ENCODE measurements around the gene GTF2A2. TPM values are rescaled to one million over a fixed set of nuclear protein-coding genes. Genes with fewer than 3 reads are reported as not detected.

GTF2A2 gene
- polyA plus RNA-seq, 1 donor (not counting 4 experiments of a cell fraction or from before 2014, with no cell fraction given), result 77.8 TPM

- dilution Hi-C loops (cut with MboI; ENCODE audit: extremely low pct_ligation_motif_present, low sequenced_read_pairs), result no loop called here
- FAIRE-seq, result peak; percentile 59
- H2AFZ ChIP-seq (ENCODE audit: control insufficient read depth, low read length), result no peak overlapping the region
- peaks cover 29% of the 10 kb centered on the region for H3K79me2 ChIP-seq (ENCODE audit: control insufficient read depth, insufficient read depth, low read length)
- no peak overlapping the region for H3K9ac ChIP-seq (ENCODE audit: control insufficient read depth, extremely low read depth, insufficient read depth, low read length)
- H3K9me1 ChIP-seq (ENCODE audit: control insufficient read depth, extremely low read depth, insufficient read depth, low read length), result no peaks in the 10 kb centered on the region
- H4K20me1 ChIP-seq (ENCODE audit: control insufficient read depth, extremely low read depth, insufficient read depth, low read length), result no peaks in the 10 kb centered on the region
- H3K36me3 ChIP-seq (ENCODE audit: control insufficient read depth in 2 of 2, extremely low read depth in 1 of 2, insufficient read depth in 2 of 2, low read length in 2 of 2), result peaks cover 0 to 2% of the 10 kb centered on the region in 2 experiments
- TF ChIP-seq CTCF (optimal IDR thresholded peaks at IDR 0.05 in 1 of 3, IDR thresholded peaks at IDR 0.05 in 1 of 3, conservative IDR thresholded peaks at IDR 0.05 in 1 of 3; ENCODE audit: extremely low read depth in 1 of 3, insufficient read depth in 2 of 3, low read length in 3 of 3), result no peak
- no peak for TF ChIP-seq EZH2 (IDR thresholded peaks at IDR 0.05; ENCODE audit: low read length)
- H3K4me1 ChIP-seq (ENCODE audit: control insufficient read depth, extremely low read depth, insufficient read depth, low read length), result peaks cover 9% of the 10 kb centered on the region
- H3K27me3 ChIP-seq (ENCODE audit: control insufficient read depth, extremely low read depth, insufficient read depth, low read length), result no peaks in the 10 kb centered on the region
- DNase-seq (ENCODE audit: low read depth, low spot score), result no peak
- no peak overlapping the region for H3K4me2 ChIP-seq (ENCODE audit: control insufficient read depth, extremely low read depth, insufficient read depth, low read depth, low read length)
- H3K9me3 ChIP-seq (ENCODE audit: control insufficient read depth, low read depth, low read length), result no peaks in the 10 kb centered on the region
- H3K4me3 ChIP-seq (ENCODE audit: control insufficient read depth in 2 of 3, extremely low read depth in 1 of 3, insufficient read depth in 2 of 3, low read depth in 1 of 3, low read length in 3 of 3), result no peak overlapping the region
- H3K27ac ChIP-seq (ENCODE audit: control insufficient read depth, insufficient read depth, low read length), result no peak overlapping the region
Measured at GRCh38 chr15:59659366-59659765, 2.1 kb upstream of the GTF2A2 start.

GRCh38 chr15:59657635-59658125 lies 365 bp upstream of the GTF2A2 start:
- Histone ChIP-seq H3K79me2 (ENCODE audit: control insufficient read depth, insufficient read depth, low read length) (peaks cover 46% of the 10 kb centered on the region), H3K9me3 (ENCODE audit: control insufficient read depth, low read depth, low read length) (no peaks in the 10 kb centered on the region), H3K4me1 (ENCODE audit: control insufficient read depth, extremely low read depth, insufficient read depth, low read length) (peaks cover 9% of the 10 kb centered on the region), H3K9ac (ENCODE audit: control insufficient read depth, extremely low read depth, insufficient read depth, low read length) (no peak overlapping the region), H3K9me1 (ENCODE audit: control insufficient read depth, extremely low read depth, insufficient read depth, low read length) (no peaks in the 10 kb centered on the region), H3K4me2 (ENCODE audit: control insufficient read depth, extremely low read depth, insufficient read depth, low read depth, low read length) (peak overlapping the region; percentile 62), H2AFZ (ENCODE audit: control insufficient read depth, low read length) (peak overlapping the region; percentile 52), H3K36me3 (ENCODE audit: control insufficient read depth in 2 of 2, extremely low read depth in 1 of 2, insufficient read depth in 2 of 2, low read length in 2 of 2) (peaks cover 0 to 3% of the 10 kb centered on the region in 2 experiments), H4K20me1 (ENCODE audit: control insufficient read depth, extremely low read depth, insufficient read depth, low read length) (no peaks in the 10 kb centered on the region), H3K4me3 (ENCODE audit: control insufficient read depth in 2 of 3, extremely low read depth in 1 of 3, insufficient read depth in 2 of 3, low read depth in 1 of 3, low read length in 3 of 3) (peak overlapping the region; percentile 84 to 97 (median 89)), H3K27me3 (ENCODE audit: control insufficient read depth, extremely low read depth, insufficient read depth, low read length) (no peaks in the 10 kb centered on the region), H3K27ac (ENCODE audit: control insufficient read depth, insufficient read depth, low read length) (no peak overlapping the region)
- peak; percentile 71 for FAIRE-seq
- TF ChIP-seq CTCF (optimal IDR thresholded peaks at IDR 0.05 in 1 of 3, IDR thresholded peaks at IDR 0.05 in 1 of 3, conservative IDR thresholded peaks at IDR 0.05 in 1 of 3; ENCODE audit: extremely low read depth in 1 of 3, insufficient read depth in 2 of 3, low read length in 3 of 3) (no peak), EZH2 (IDR thresholded peaks at IDR 0.05; ENCODE audit: low read length) (no peak)
- no peak for DNase-seq (ENCODE audit: low read depth, low spot score)
- dilution Hi-C loops (cut with MboI; ENCODE audit: extremely low pct_ligation_motif_present, low sequenced_read_pairs), result no loop called here

All from keratinocyte (primary cell).